Mucosa of descending colon (tissue), 3 donors: ENCODE results near the gene FPR3. TPM values are rescaled to one million over a fixed set of nuclear protein-coding genes. Genes with fewer than 3 reads are reported as not detected.
"Not testable (repeated sequence)": the region's sequence is repeated elsewhere in the genome, so short reads cannot be mapped to it uniquely, and the experiment has no call there.

ENCODE experiments used
- ATAC-seq: fragments of 200-7000 bp; cut with Tn5 transposase; one replicate; pipeline ENCODE4 v1.9.1; 2020; ENCODE audit warnings: mild to moderate bottlenecking, moderate library complexity
- DNase-seq, 3 donors: peaks; one replicate each; pipeline ENCODE4 v3.0.0-alpha.2; 2020
- H3K36me3 ChIP-seq: fragments of 200-600 bp; one replicate; pipeline ENCODE4 v1.8.0; 2021; ENCODE audit warnings: low read depth, mild to moderate bottlenecking
- H3K4me1 ChIP-seq: fragments of 200-600 bp; one replicate; pipeline ENCODE4 v1.8.0; 2021; ENCODE audit warnings: low read depth, mild to moderate bottlenecking
- H3K4me3 ChIP-seq: fragments of 200-600 bp; one replicate; pipeline ENCODE4 v1.8.0; 2021; ENCODE audit warnings: mild to moderate bottlenecking
- H3K9me3 ChIP-seq: fragments of 200-600 bp; one replicate; pipeline ENCODE4 v1.8.0; 2021; ENCODE audit warnings: mild to moderate bottlenecking
- CTCF ChIP-seq: fragments of 200-600 bp; IDR thresholded peaks from one replicate; pipeline ENCODE4 v1.8.0; 2022; ENCODE audit warnings: antibody characterized with exemption, mild to moderate bottlenecking
- intact Hi-C, 2 donors: fragments of 100-400 bp; cut with DNase I in 1 of 2; cut with micrococcal nuclease in 1 of 2; formaldehyde crosslinking; loops; one replicate each; pipeline versions ENCODE4 v1.11.0 to v1.11.1; 2022; cut with DNase I, micrococcal nuclease
- total RNA-seq, 3 donors: library from RNA; stranded (reverse); fragmentation: NEBNext Ultra II Directional in 2 of 3; extraction: Animal tissue kit (Norgen Biotek cat#: 25700) in 2 of 3; gene quantifications; one replicate each; pipeline versions ENCODE4 v1.2.1 to v1.2.4, GENCODE V29; 2021 to 2023
- donor health status: DM: no; HTN: no; CAD: no; lungs with moderate emphysema.
- donor health status: DM: no; HTN: no; CAD: no.
- donor health status: DM: no; HTN: yes; CAD: no.

The FPR3 gene
- total RNA-seq, 3 donors from 2014 or later = 3.6 to 9.8 (median 7.4) TPM

- DNase-seq (no peak), ATAC-seq (no peak)
- Histone ChIP-seq H3K36me3 (no peaks in the 10 kb centered on the region), H3K4me3 (no peak overlapping the region), H3K9me3 (no peaks in the 10 kb centered on the region), H3K4me1 (no peaks in the 10 kb centered on the region)
- intact Hi-C loops = no loop called here
- no peak for TF ChIP-seq CTCF
Measured at GRCh38 chr19:51765086-51765485, 29.9 kb upstream of the FPR3 start.

GRCh38 chr19:51766461-51766860 lies 28.5 kb upstream of the FPR3 start:
- no peak overlapping the region for H3K4me3 ChIP-seq
- H3K9me3 ChIP-seq = no peaks in the 10 kb centered on the region
- ATAC-seq (no peak), DNase-seq (no peak)
- TF ChIP-seq CTCF = no peak
- no peaks in the 10 kb centered on the region for H3K36me3 ChIP-seq
- no peaks in the 10 kb centered on the region for H3K4me1 ChIP-seq
- intact Hi-C loops = no loop called here

- ATAC-seq (peak; percentile 27), DNase-seq (no peak)
- no peaks in the 10 kb centered on the region for H3K9me3 ChIP-seq
- no peaks in the 10 kb centered on the region for H3K4me1 ChIP-seq
- H3K36me3 ChIP-seq = no peaks in the 10 kb centered on the region
- no peak overlapping the region for H3K4me3 ChIP-seq
- intact Hi-C loops = no loop called here
- TF ChIP-seq CTCF = no peak
Measured at GRCh38 chr19:51771376-51772130, 23.4 kb upstream of the FPR3 start.

GRCh38 chr19:51772977-51773376 lies 22.0 kb upstream of the FPR3 start:
- Histone ChIP-seq H3K4me3 (no peak overlapping the region), H3K9me3 (no peaks in the 10 kb centered on the region), H3K4me1 (no peaks in the 10 kb centered on the region), H3K36me3 (no peaks in the 10 kb centered on the region)
- ATAC-seq (no peak), DNase-seq (no peak)
- no peak for TF ChIP-seq CTCF
- intact Hi-C loops = no loop called here

- intact Hi-C loops, H3K9me3 ChIP-seq, H3K36me3 ChIP-seq, H3K4me1 ChIP-seq, DNase-seq, ATAC-seq, H3K4me3 ChIP-seq: not testable (repeated sequence)
Measured at GRCh38 chr19:51776561-51776960, 18.4 kb upstream of the FPR3 start.

GRCh38 chr19:51777570-51778462 lies 17.1 kb upstream of the FPR3 start:
- TF ChIP-seq CTCF = peak; percentile 42
- no peaks in the 10 kb centered on the region for H3K9me3 ChIP-seq
- H3K4me3 ChIP-seq = no peak overlapping the region
- intact Hi-C loops = no loop called here
- H3K4me1 ChIP-seq = no peaks in the 10 kb centered on the region
- ATAC-seq (peak; percentile 86), DNase-seq (peak in 2 of 3 donors; percentile 49 to 63)
- H3K36me3 ChIP-seq = no peaks in the 10 kb centered on the region
